KMS-11 (cell line): ENCODE results near the gene NOP53.

ENCODE experiments used
- H2AFZ ChIP-seq: fragments of 200-600 bp; sonication (generic); 2 replicates; pipeline ENCODE4 v1.6.1; 2016; ENCODE audit warnings: antibody characterized with exemption, mixed run types, low read depth
- H3K27ac ChIP-seq: fragments of 200-600 bp; sonication (generic); 2 replicates; pipeline ENCODE4 v1.6.1; 2016; ENCODE audit warnings: mild to moderate bottlenecking, mixed run types
- H3K27me3 ChIP-seq: fragments of 200-600 bp; sonication (generic); 2 replicates; pipeline ENCODE4 v1.6.1; 2017; ENCODE audit warnings: mild to moderate bottlenecking, low read depth, mixed run types, moderate library complexity; ENCODE audit not compliant: insufficient read depth
- H3K36me3 ChIP-seq: fragments of 200-600 bp; sonication (generic); 2 replicates; pipeline ENCODE4 v1.6.1; 2017; ENCODE audit warnings: mild to moderate bottlenecking, mixed run types; ENCODE audit not compliant: insufficient read depth
- H3K4me1 ChIP-seq: fragments of 200-600 bp; sonication (generic); 2 replicates; pipeline ENCODE4 v1.6.1; 2016; ENCODE audit warnings: mild to moderate bottlenecking, low read depth, mixed run types; ENCODE audit not compliant: poor library complexity, severe bottlenecking
- H3K4me2 ChIP-seq: fragments of 200-600 bp; sonication (generic); 2 replicates; pipeline ENCODE4 v1.7.0; 2016; ENCODE audit warnings: mild to moderate bottlenecking, mixed run types
- H3K4me3 ChIP-seq: fragments of 200-600 bp; sonication (generic); IDR thresholded peaks from 2 replicates; pipeline ENCODE4 v1.6.1; 2017; ENCODE audit warnings: low read depth, low read length, mixed read lengths; ENCODE audit not compliant: insufficient read depth
- H3K79me2 ChIP-seq: fragments of 200-600 bp; sonication (generic); 2 replicates; pipeline ENCODE4 v1.6.1; 2016; ENCODE audit warnings: low read depth, mixed run types; ENCODE audit not compliant: insufficient read depth
- H3K9ac ChIP-seq: fragments of 200-600 bp; sonication (generic); 2 replicates; pipeline ENCODE4 v1.6.1; 2016; ENCODE audit warnings: mild to moderate bottlenecking, mixed run types
- H4K20me1 ChIP-seq: fragments of 200-600 bp; sonication (generic); 2 replicates; pipeline ENCODE4 v1.6.1; 2016; ENCODE audit warnings: mild to moderate bottlenecking, mixed run types; ENCODE audit not compliant: insufficient read depth
- TF ChIP-seq, protein P1 (sequence below): fragments of 200-600 bp; sonication (generic); conservative IDR thresholded peaks from 2 replicates; pipeline ENCODE4 v1.6.1; 2017; ENCODE audit warnings: low read depth, mild to moderate bottlenecking, antibody characterized with exemption, low read length, moderate library complexity, mixed read lengths

NOP53 gene

GRCh38 chr19:47805313-47805712, 60.0 kb downstream of the NOP53 start:
- no peaks in the 10 kb centered on the region for H3K4me1 ChIP-seq
- H3K4me2 ChIP-seq, result no peak overlapping the region
- H4K20me1 ChIP-seq, result no peaks in the 10 kb centered on the region
- H3K27me3 ChIP-seq, result peaks cover 10% of the 10 kb centered on the region; the same call in 1 of the 2 replicates
- H3K79me2 ChIP-seq, result no peaks in the 10 kb centered on the region
- no peak overlapping the region for H3K9ac ChIP-seq
- H3K27ac ChIP-seq, result no peak overlapping the region
- H2AFZ ChIP-seq, result no peak overlapping the region
- TF ChIP-seq, protein P1, sequence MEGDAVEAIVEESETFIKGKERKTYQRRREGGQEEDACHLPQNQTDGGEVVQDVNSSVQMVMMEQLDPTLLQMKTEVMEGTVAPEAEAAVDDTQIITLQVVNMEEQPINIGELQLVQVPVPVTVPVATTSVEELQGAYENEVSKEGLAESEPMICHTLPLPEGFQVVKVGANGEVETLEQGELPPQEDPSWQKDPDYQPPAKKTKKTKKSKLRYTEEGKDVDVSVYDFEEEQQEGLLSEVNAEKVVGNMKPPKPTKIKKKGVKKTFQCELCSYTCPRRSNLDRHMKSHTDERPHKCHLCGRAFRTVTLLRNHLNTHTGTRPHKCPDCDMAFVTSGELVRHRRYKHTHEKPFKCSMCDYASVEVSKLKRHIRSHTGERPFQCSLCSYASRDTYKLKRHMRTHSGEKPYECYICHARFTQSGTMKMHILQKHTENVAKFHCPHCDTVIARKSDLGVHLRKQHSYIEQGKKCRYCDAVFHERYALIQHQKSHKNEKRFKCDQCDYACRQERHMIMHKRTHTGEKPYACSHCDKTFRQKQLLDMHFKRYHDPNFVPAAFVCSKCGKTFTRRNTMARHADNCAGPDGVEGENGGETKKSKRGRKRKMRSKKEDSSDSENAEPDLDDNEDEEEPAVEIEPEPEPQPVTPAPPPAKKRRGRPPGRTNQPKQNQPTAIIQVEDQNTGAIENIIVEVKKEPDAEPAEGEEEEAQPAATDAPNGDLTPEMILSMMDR, result no peak
- H3K36me3 ChIP-seq, result no peaks in the 10 kb centered on the region
- no peak overlapping the region for H3K4me3 ChIP-seq

DNA sequence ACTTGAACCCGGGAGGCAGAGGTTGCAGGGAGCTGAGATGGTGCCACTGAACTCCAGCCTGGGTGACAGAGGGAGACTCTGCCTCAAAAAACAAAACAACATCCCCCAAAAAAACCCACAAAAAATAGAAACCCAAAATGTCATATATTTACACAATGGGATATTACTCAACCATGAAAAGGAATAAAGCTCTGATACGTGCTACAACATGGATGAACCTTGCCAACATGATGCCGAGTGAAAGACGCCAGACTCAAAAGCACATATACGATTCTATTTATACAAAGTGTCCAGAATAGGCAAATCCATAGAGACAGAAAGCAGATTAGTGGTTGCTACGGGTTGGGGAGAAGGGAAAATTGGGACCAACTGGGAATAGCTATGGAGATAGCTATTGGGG, 61.1 kb downstream of the NOP53 start:
- Histone ChIP-seq H3K4me3 (no peak overlapping the region), H3K27me3 (peaks cover 10% of the 10 kb centered on the region; the same call in 1 of the 2 replicates), H2AFZ (no peak overlapping the region), H3K27ac (no peak overlapping the region), H3K4me2 (no peak overlapping the region), H3K36me3 (no peaks in the 10 kb centered on the region), H3K9ac (no peak overlapping the region), H3K4me1 (no peaks in the 10 kb centered on the region), H3K79me2 (no peaks in the 10 kb centered on the region), H4K20me1 (no peaks in the 10 kb centered on the region)
- TF ChIP-seq, protein P1, result no peak
